ENCODE results near the gene KCNH8.

DNA sequence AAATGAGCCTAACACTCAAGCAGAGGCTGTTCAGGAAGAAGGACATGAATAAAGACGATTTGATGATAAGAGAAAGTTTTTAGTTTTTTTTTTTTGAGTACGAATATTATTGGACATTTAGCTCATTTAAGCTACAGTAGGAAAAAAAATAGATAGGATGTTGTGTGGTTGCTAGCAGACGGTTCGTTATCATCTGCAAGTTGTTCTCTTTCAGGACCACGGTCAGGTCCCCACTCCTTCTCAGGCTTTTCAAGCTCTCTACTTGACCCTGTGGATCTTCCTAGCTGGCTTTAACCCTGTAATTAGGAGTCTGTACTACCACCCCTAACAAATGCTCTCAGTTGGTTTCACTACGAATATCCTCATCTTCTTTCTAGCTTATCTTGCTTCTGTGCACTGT is 1.1 kb downstream of the KCNH8 start:
- TF ChIP-seq, protein P1, sequence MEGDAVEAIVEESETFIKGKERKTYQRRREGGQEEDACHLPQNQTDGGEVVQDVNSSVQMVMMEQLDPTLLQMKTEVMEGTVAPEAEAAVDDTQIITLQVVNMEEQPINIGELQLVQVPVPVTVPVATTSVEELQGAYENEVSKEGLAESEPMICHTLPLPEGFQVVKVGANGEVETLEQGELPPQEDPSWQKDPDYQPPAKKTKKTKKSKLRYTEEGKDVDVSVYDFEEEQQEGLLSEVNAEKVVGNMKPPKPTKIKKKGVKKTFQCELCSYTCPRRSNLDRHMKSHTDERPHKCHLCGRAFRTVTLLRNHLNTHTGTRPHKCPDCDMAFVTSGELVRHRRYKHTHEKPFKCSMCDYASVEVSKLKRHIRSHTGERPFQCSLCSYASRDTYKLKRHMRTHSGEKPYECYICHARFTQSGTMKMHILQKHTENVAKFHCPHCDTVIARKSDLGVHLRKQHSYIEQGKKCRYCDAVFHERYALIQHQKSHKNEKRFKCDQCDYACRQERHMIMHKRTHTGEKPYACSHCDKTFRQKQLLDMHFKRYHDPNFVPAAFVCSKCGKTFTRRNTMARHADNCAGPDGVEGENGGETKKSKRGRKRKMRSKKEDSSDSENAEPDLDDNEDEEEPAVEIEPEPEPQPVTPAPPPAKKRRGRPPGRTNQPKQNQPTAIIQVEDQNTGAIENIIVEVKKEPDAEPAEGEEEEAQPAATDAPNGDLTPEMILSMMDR (IDR thresholded peaks at IDR 0.05): no peak
- TF ChIP-seq POLR2A (IDR thresholded peaks at IDR 0.05): no peak
